ENCODE measurements around the gene LTBP1. TPM values are rescaled to one million over a fixed set of nuclear protein-coding genes. Genes with fewer than 3 reads are reported as not detected.
A peak's percentile ranks its signal among the peaks of the same experiment; 100 is the strongest.

The LTBP1 gene
- total and polyA plus RNA-seq, 2 of the 13 experiments (the other 11 are each of a cell fraction or from before 2014, with no cell fraction given): 0.12 to 0.22 TPM

DNA sequence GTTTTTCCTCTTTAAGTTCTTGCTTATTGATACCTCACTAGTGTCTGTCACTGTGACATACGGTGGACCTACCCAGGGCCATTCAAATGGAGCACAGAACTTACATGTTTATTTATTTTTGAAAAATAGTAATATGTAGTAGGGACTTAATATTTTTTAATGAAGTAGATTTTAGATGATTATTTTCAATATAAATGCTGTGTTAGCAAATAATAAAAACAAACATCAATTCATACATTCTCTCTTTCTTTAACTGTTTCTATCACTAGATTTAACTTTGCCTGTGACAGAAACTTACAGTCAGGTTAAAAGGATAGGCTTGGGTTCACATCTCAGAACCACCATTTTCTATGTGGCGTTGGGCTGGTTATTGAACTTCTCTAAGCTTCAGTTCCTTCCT, 345.3 kb downstream of the LTBP1 start:
- no peak overlapping the region for H3K27ac ChIP-seq (ENCODE audit: extremely low read length, insufficient read depth, low read length)

DNA sequence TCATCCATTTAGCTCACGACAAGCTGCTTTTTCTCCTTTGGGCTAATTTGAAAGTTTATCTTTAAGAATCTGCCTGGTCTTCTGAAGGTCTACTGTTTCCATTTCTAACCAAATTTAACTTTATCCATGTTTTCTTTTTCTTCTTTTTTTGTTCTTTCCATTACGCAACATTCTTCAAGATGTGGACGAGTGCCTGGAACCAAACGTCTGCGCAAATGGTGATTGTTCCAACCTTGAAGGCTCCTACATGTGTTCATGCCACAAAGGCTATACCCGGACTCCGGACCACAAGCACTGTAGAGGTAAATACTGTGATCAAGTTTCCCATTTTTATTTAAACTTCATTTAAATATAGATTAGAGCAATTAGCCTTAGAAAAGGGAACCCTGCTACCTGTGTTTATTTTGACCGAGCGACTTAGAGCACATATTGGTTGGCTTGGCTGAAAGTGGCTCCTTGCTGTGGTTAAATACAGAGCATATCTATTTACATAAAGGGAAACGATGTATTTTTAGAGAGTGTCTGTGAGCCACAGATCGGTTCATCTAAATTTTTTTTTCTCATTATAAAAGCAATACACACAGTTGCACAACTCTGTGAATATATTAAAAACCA, 346.3 kb downstream of the LTBP1 start:
- no TSS peak for BruUV-seq (replicated peaks)
- in situ Hi-C loops (cut with HindIII; ENCODE audit: extremely low pct_ligation_motif_present, low pct_unique_long_range_greater_than_20kb): no loop called here
- POLR2A ChIA-PET: no interaction called here

More for the DNA sequence above, 345.3 kb downstream of the LTBP1 start:
- Histone ChIP-seq H3K9me3 (ENCODE audit: low read length) (no peaks in the 10 kb centered on the region), H3K27me3 (ENCODE audit: control insufficient read depth in 1 of 2, insufficient read depth in 2 of 2, low read length in 2 of 2) (no peaks in the 10 kb centered on the region), H2AFZ (ENCODE audit: low read length) (no peak overlapping the region), H3K36me3 (replicated peaks in 1 of 2; ENCODE audit: control insufficient read depth in 1 of 2, insufficient read depth in 2 of 2, low read length in 2 of 2) (no peaks in the 10 kb centered on the region), H3K4me1 (ENCODE audit: insufficient read depth, low read length) (peaks cover 12% of the 10 kb centered on the region), H3K4me3 (replicated peaks in 1 of 3; ENCODE audit: insufficient read depth in 1 of 3, low read depth in 2 of 3, low read length in 3 of 3) (no peak overlapping the region), H3K79me2 (ENCODE audit: insufficient read depth, low read length) (no peaks in the 10 kb centered on the region), H3K4me2 (ENCODE audit: low read depth, low read length) (peak overlapping the region; percentile 42; the same call in 1 of the 2 replicates), H3K9ac (ENCODE audit: insufficient read depth, low read depth, low read length) (no peak overlapping the region), H4K20me1 (ENCODE audit: insufficient read depth, low read length) (no peaks in the 10 kb centered on the region)
- 59% methylated on average over 2 of the region's 2 CpGs for WGBS (ENCODE audit: low lambda C conversion rate)
- ATAC-seq (no peak), FAIRE-seq (no peak), DNase-seq (ENCODE audit: low spot score) (no peak)
- in situ Hi-C loops (cut with HindIII; ENCODE audit: extremely low pct_ligation_motif_present, low pct_unique_long_range_greater_than_20kb) (no loop called here), intact Hi-C loops (cut with micrococcal nuclease; ENCODE audit: unreplicated experiment) (no loop called here)
- TF ChIP-seq MAFF (IDR thresholded peaks at IDR 0.05; ENCODE audit: low read depth, low read length) (peak; percentile 71), MAFK (conservative IDR thresholded peaks at IDR 0.05 in 1 of 2, IDR thresholded peaks at IDR 0.05 in 1 of 2; ENCODE audit: low read length in 2 of 2) (peak; percentile 44 to 82; a peak in 3 of 4 replicates), TGIF2 (CRISPR knock-in tag; IDR thresholded peaks at IDR 0.05) (no peak)
- CTCF ChIA-PET (ENCODE audit: low intra/inter-chr PET ratio, low total read pairs): no interaction called here
- POLR2A ChIA-PET: no interaction called here
- no TSS peak for BruUV-seq (replicated peaks)

More for the DNA sequence above, 346.3 kb downstream of the LTBP1 start:
- Histone ChIP-seq H3K4me2 (ENCODE audit: low read depth, low read length) (no peak overlapping the region), H3K27ac (ENCODE audit: extremely low read length, insufficient read depth, low read length) (no peak overlapping the region), H4K20me1 (ENCODE audit: insufficient read depth, low read length) (no peaks in the 10 kb centered on the region), H3K9ac (ENCODE audit: insufficient read depth, low read depth, low read length) (no peak overlapping the region), H3K36me3 (replicated peaks in 1 of 2; ENCODE audit: control insufficient read depth in 1 of 2, insufficient read depth in 2 of 2, low read length in 2 of 2) (no peaks in the 10 kb centered on the region), H2AFZ (ENCODE audit: low read length) (no peak overlapping the region), H3K9me3 (ENCODE audit: low read length) (no peaks in the 10 kb centered on the region), H3K79me2 (ENCODE audit: insufficient read depth, low read length) (no peaks in the 10 kb centered on the region), H3K27me3 (ENCODE audit: control insufficient read depth in 1 of 2, insufficient read depth in 2 of 2, low read length in 2 of 2) (no peaks in the 10 kb centered on the region), H3K4me3 (replicated peaks in 1 of 3; ENCODE audit: insufficient read depth in 1 of 3, low read depth in 2 of 3, low read length in 3 of 3) (no peak overlapping the region), H3K4me1 (ENCODE audit: insufficient read depth, low read length) (peaks cover 12% of the 10 kb centered on the region)
- no peak for TF ChIP-seq ZNF788 (CRISPR knock-in tag; IDR thresholded peaks at IDR 0.05; ENCODE audit: borderline replicate concordance)
- peak; percentile 75 for TF ChIP-seq CEBPB (IDR thresholded peaks at IDR 0.05; ENCODE audit: borderline replicate concordance, low read depth, low read length)
- ATAC-seq (no peak), FAIRE-seq (no peak), DNase-seq (ENCODE audit: low spot score) (no peak)
- intact Hi-C loops (cut with micrococcal nuclease; ENCODE audit: unreplicated experiment): no loop called here
- CTCF ChIA-PET (ENCODE audit: low intra/inter-chr PET ratio, low total read pairs): no interaction called here
- WGBS (ENCODE audit: low lambda C conversion rate): 69% methylated on average over 11 of the region's 11 CpGs

Data from HepG2 (cell line).